Skeletal muscle tissue (tissue), 4 donors: ENCODE data around the gene MAP4K2. TPM values are rescaled to one million over a fixed set of nuclear protein-coding genes. Genes with fewer than 3 reads are reported as not detected.
"Not testable (repeated sequence)": the region's sequence is repeated elsewhere in the genome, so short reads cannot be mapped to it uniquely, and the experiment has no call there.

Source experiments
- H3K27ac ChIP-seq: one replicate; pipeline ENCODE4 v1.7.0; 2013; ENCODE audit warnings: mild to moderate bottlenecking, low read depth, low read length, inconsistent platforms
- H3K27me3 ChIP-seq, 3 donors: one replicate each; pipeline ENCODE4 v1.7.0; 2013; ENCODE audit warnings: low read length in 3 of 3; ENCODE audit not compliant: control insufficient read depth in 3 of 3, insufficient read depth in 3 of 3
- H3K36me3 ChIP-seq, 3 donors: one replicate each; pipeline ENCODE4 v1.7.0; 2013; ENCODE audit warnings: low read length in 3 of 3; ENCODE audit not compliant: control insufficient read depth in 3 of 3, insufficient read depth in 3 of 3
- H3K4me1 ChIP-seq, 3 donors: one replicate each; pipeline ENCODE4 v1.7.0; 2013; ENCODE audit warnings: low read length in 3 of 3, mild to moderate bottlenecking in 3 of 3; ENCODE audit not compliant: control insufficient read depth in 3 of 3, insufficient read depth in 3 of 3
- H3K4me3 ChIP-seq, 3 donors: one replicate each; pipeline ENCODE4 v1.7.0; 2013; ENCODE audit warnings: low read length in 3 of 3
- H3K9ac ChIP-seq, 3 donors: one replicate each; pipeline ENCODE4 v1.7.0; 2013; ENCODE audit warnings: low read length in 3 of 3, mild to moderate bottlenecking in 3 of 3, moderate library complexity in 2 of 3, low read depth in 1 of 3
- H3K9me3 ChIP-seq, 3 donors: one replicate each; pipeline ENCODE4 v1.7.0; 2013; ENCODE audit warnings: low read length in 3 of 3; ENCODE audit not compliant: control insufficient read depth in 3 of 3
- total RNA-seq: library from RNA; depleted of rRNA; stranded (reverse); fragments of >200 nt; gene quantifications from one replicate; pipeline ENCODE4 v1.2.3, GENCODE V29; 2014
- donor health status: Osteomylitis.

MAP4K2 gene
- total RNA-seq, 1 donor from 2014 or later: 2.6 TPM

- Histone ChIP-seq H3K9me3 (no peaks in the 10 kb centered on the region), H3K4me3 (no peak overlapping the region), H3K27ac (no peak overlapping the region), H3K27me3 (peaks cover 0 to 7% (median 0%) of the 10 kb centered on the region in 3 donors), H3K4me1 (peaks cover 0 to 3% (median 3%) of the 10 kb centered on the region in 3 donors), H3K36me3 (no peaks in the 10 kb centered on the region), H3K9ac (no peak overlapping the region)
These were observed 28.4 kb upstream of the MAP4K2 start for GRCh38 chr11:64831411-64831891.

- H3K27ac ChIP-seq: no peak overlapping the region
- peaks cover 0 to 3% (median 3%) of the 10 kb centered on the region in 3 donors for H3K4me1 ChIP-seq
- H3K9ac ChIP-seq: no peak overlapping the region
- H3K4me3 ChIP-seq: no peak overlapping the region
- H3K9me3 ChIP-seq: no peaks in the 10 kb centered on the region
- no peaks in the 10 kb centered on the region for H3K36me3 ChIP-seq
- peaks cover 0 to 7% (median 0%) of the 10 kb centered on the region in 3 donors for H3K27me3 ChIP-seq
These were observed 26.7 kb upstream of the MAP4K2 start for GRCh38 chr11:64829536-64830251.

DNA sequence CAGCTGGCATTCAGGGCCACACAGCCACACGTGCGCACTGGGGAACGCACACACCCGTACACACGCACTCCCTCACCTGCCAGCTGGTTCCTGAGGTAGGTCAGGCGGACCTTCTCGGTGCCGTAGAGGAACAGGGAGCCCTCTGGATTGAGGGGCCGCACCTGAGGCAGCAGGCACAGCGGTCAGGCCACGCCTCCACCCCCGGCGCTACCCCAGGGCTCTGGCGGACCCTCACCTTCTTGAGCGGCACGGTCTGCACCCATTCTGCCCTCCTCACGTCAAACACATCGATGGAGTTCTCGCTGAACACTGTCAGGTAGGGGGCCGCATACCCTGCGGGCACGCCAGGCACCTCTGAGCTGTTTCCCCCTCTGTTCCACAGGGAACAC is 24.4 kb upstream of the MAP4K2 start:
- Histone ChIP-seq H3K36me3 (no peaks in the 10 kb centered on the region), H3K4me1 (peaks cover 0 to 3% (median 3%) of the 10 kb centered on the region in 3 donors), H3K9ac (no peak overlapping the region), H3K27ac (no peak overlapping the region), H3K4me3 (no peak overlapping the region), H3K9me3 (no peaks in the 10 kb centered on the region), H3K27me3 (peaks cover 0 to 7% (median 0%) of the 10 kb centered on the region in 3 donors)

GRCh38 chr11:64826578-64827450 is 23.8 kb upstream of the MAP4K2 start:
- H3K27me3 ChIP-seq: peaks cover 0 to 7% (median 0%) of the 10 kb centered on the region in 3 donors
- no peak overlapping the region for H3K27ac ChIP-seq
- H3K4me1 ChIP-seq: peaks cover 0 to 3% (median 3%) of the 10 kb centered on the region in 3 donors
- H3K9ac ChIP-seq: no peak overlapping the region
- H3K36me3 ChIP-seq: no peaks in the 10 kb centered on the region
- no peaks in the 10 kb centered on the region for H3K9me3 ChIP-seq
- H3K4me3 ChIP-seq: no peak overlapping the region

- Histone ChIP-seq H3K27ac (no peak overlapping the region), H3K9ac (no peak overlapping the region), H3K4me1 (peaks cover 0 to 3% (median 3%) of the 10 kb centered on the region in 3 donors), H3K36me3 (no peaks in the 10 kb centered on the region), H3K27me3 (peaks cover 0 to 7% (median 0%) of the 10 kb centered on the region in 3 donors), H3K4me3 (no peak overlapping the region), H3K9me3 (no peaks in the 10 kb centered on the region)
These were observed 23.0 kb upstream of the MAP4K2 start for GRCh38 chr11:64826062-64826461.

DNA sequence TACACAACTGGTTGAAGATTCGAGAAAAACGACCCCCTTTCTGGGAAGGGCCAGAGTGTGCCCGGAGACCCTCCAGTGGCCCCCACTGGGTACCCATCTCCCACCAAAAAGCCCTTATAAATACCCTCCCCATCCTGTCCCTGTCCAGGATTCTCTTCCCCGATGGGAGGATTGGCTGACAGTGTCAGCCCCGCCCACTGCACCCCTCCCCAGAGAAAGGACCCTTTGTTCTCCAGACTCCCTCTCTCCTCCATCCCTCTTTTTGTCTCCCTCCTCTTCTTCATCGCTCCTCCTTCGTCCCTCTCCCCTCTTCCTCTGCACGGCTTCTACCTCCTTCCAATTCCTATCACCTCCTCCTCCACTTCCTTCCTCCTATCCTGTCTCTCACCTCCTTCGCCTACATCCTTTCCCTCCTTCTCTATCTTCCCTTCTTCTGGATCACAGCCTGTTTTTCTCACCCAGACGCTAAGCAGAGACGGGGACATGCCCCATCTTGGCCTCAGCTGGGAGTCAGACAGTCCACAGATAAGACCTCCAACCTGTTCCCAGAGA is 20.6 kb upstream of the MAP4K2 start:
- Histone ChIP-seq H3K9me3 (no peaks in the 10 kb centered on the region), H3K27ac (no peak overlapping the region), H3K4me3 (no peak overlapping the region), H3K27me3 (peaks cover 0 to 7% (median 0%) of the 10 kb centered on the region in 3 donors), H3K36me3 (no peaks in the 10 kb centered on the region), H3K4me1 (peaks cover 0 to 3% (median 3%) of the 10 kb centered on the region in 3 donors), H3K9ac (no peak overlapping the region)

- Histone ChIP-seq H3K27me3 (no peaks in the 10 kb centered on the region), H3K4me1 (no peaks in the 10 kb centered on the region), H3K4me3 (no peak overlapping the region), H3K36me3 (no peaks in the 10 kb centered on the region), H3K9ac (no peak overlapping the region), H3K9me3 (no peaks in the 10 kb centered on the region), H3K27ac (no peak overlapping the region)
These were observed 14.5 kb upstream of the MAP4K2 start for GRCh38 chr11:64817476-64817875.

DNA sequence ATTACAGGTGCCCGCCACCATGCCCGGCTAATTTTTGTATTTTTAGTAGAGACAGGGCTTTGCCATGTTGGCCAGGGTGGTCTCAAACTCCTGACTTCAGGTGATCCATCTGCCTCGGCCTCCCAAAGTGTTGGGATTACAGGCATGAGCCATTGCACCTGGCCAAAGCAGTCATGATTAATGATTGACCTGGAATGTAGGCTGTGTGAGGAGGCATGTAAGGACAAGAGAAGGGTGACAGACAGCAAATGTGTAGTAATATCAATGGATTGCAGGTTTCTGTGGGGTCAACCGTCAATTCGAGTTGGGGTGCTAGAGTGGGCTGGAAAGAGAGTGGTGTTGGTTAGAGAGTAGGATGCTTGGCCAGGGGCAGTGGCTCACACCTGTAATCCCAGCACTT is 12.4 kb upstream of the MAP4K2 start:
- H3K9ac ChIP-seq, H3K27ac ChIP-seq, H3K27me3 ChIP-seq, H3K4me1 ChIP-seq, H3K36me3 ChIP-seq, H3K4me3 ChIP-seq, H3K9me3 ChIP-seq: not testable (repeated sequence)

GRCh38 chr11:64814712-64815187 is 11.7 kb upstream of the MAP4K2 start:
- no peak overlapping the region for H3K4me3 ChIP-seq
- H3K27ac ChIP-seq: no peak overlapping the region
- no peak overlapping the region for H3K9ac ChIP-seq
- no peaks in the 10 kb centered on the region for H3K9me3 ChIP-seq
- peaks cover 3 to 6% (median 5%) of the 10 kb centered on the region in 3 donors for H3K4me1 ChIP-seq
- H3K36me3 ChIP-seq: no peaks in the 10 kb centered on the region
- no peaks in the 10 kb centered on the region for H3K27me3 ChIP-seq
